ENCODE measurements around the gene RCC2.
"Not testable (repeated sequence)": the region's sequence is repeated elsewhere in the genome, so short reads cannot be mapped to it uniquely, and the experiment has no call there.

RCC2 gene

GRCh38 chr1:17439250-17440073 lies at the start of gene RCC2:
Gene RCC2, minus strand, starts transcription at chr1:17439677. Its CDS starts 1,163 bp downstream, at chr1:17438514.
- ATAC-seq (peak; percentile 67), DNase-seq (peak; percentile 75)
- Mint-ChIP-seq H3K4me3 (peak within 1 kb of the TSS; percentile 89 to 98), H3K9me3 (no peaks in the 10 kb centered on the region), H3K27ac (peak within 1 kb of the TSS; percentile 99 to 100), H3K4me1 (peaks cover 52% of the 10 kb centered on the region), H3K27me3 (peaks cover 9% of the 10 kb centered on the region)

- no peak for DNase-seq
- Mint-ChIP-seq H3K27me3 (peaks cover 19% of the 10 kb centered on the region), H3K4me3 (no peak overlapping the region), H3K9me3 (no peaks in the 10 kb centered on the region), H3K27ac (no peak overlapping the region), H3K4me1 (peaks cover 12% of the 10 kb centered on the region)
- ATAC-seq, result no peak
Observed at GRCh38 chr1:17486242-17486641, 46.8 kb upstream of the RCC2 start.

GRCh38 chr1:17485281-17485680 lies 45.8 kb upstream of the RCC2 start:
- H3K9me3 Mint-ChIP-seq, result no peaks in the 10 kb centered on the region
- H3K4me3 Mint-ChIP-seq, result no peak overlapping the region
- H3K27me3 Mint-ChIP-seq, result peaks cover 19% of the 10 kb centered on the region
- H3K27ac Mint-ChIP-seq, result no peak overlapping the region
- ATAC-seq (no peak), DNase-seq (no peak)
- peaks cover 12% of the 10 kb centered on the region for H3K4me1 Mint-ChIP-seq

- ATAC-seq, H3K9me3 Mint-ChIP-seq, H3K4me3 Mint-ChIP-seq: not testable (repeated sequence)
Observed at GRCh38 chr1:17481981-17482380, 42.5 kb upstream of the RCC2 start.

GRCh38 chr1:17480846-17481245 lies 41.4 kb upstream of the RCC2 start:
- Mint-ChIP-seq H3K27me3 (peaks cover 18% of the 10 kb centered on the region), H3K27ac (no peak overlapping the region), H3K9me3 (no peaks in the 10 kb centered on the region), H3K4me3 (no peak overlapping the region), H3K4me1 (peaks cover 5% of the 10 kb centered on the region)
- no peak for DNase-seq
- ATAC-seq, result no peak

More at GRCh38 chr1:17481981-17482380, 42.5 kb upstream of the RCC2 start:
- H3K27me3 Mint-ChIP-seq, result peaks cover 19% of the 10 kb centered on the region
- not testable (repeated sequence) for H3K27ac Mint-ChIP-seq, H3K4me1 Mint-ChIP-seq, DNase-seq

GRCh38 chr1:17475752-17476151 lies 36.3 kb upstream of the RCC2 start:
- no peaks in the 10 kb centered on the region for H3K4me1 Mint-ChIP-seq
- no peaks in the 10 kb centered on the region for H3K9me3 Mint-ChIP-seq
- no peak overlapping the region for H3K4me3 Mint-ChIP-seq
- ATAC-seq, result peak; percentile 58
- DNase-seq, result no peak
- H3K27me3 Mint-ChIP-seq, result no peaks in the 10 kb centered on the region
- H3K27ac Mint-ChIP-seq, result no peak overlapping the region

GRCh38 chr1:17474836-17475555 lies 35.5 kb upstream of the RCC2 start:
- DNase-seq, result not testable (repeated sequence)

GRCh38 chr1:17472814-17473213 lies 33.3 kb upstream of the RCC2 start:
- Mint-ChIP-seq H3K4me1 (no peaks in the 10 kb centered on the region), H3K9me3 (no peaks in the 10 kb centered on the region), H3K27ac (no peak overlapping the region), H3K4me3 (no peak overlapping the region), H3K27me3 (peaks cover 7% of the 10 kb centered on the region)
- ATAC-seq (no peak), DNase-seq (no peak)

More at GRCh38 chr1:17474836-17475555, 35.5 kb upstream of the RCC2 start:
- not testable (repeated sequence) for H3K9me3 Mint-ChIP-seq, H3K4me1 Mint-ChIP-seq, ATAC-seq, H3K4me3 Mint-ChIP-seq, H3K27me3 Mint-ChIP-seq
- peak overlapping the region in 1 of 2 donors; percentile 81 for H3K27ac Mint-ChIP-seq

- no peaks in the 10 kb centered on the region for H3K9me3 Mint-ChIP-seq
- DNase-seq (no peak), ATAC-seq (no peak)
- no peak overlapping the region for H3K27ac Mint-ChIP-seq
- no peak overlapping the region for H3K4me3 Mint-ChIP-seq
- H3K27me3 Mint-ChIP-seq, result peaks cover 7% of the 10 kb centered on the region
- H3K4me1 Mint-ChIP-seq, result no peaks in the 10 kb centered on the region
Observed at GRCh38 chr1:17471393-17471792, 31.9 kb upstream of the RCC2 start.

- Mint-ChIP-seq H3K27ac (peak overlapping the region in 1 of 2 donors; percentile 19), H3K4me1 (no peaks in the 10 kb centered on the region), H3K9me3 (no peaks in the 10 kb centered on the region), H3K4me3 (no peak overlapping the region), H3K27me3 (peaks cover 7% of the 10 kb centered on the region)
- ATAC-seq, result no peak
- no peak for DNase-seq
Observed at GRCh38 chr1:17470021-17470799, 30.7 kb upstream of the RCC2 start.

- not testable (repeated sequence) for H3K4me3 Mint-ChIP-seq, ATAC-seq, H3K4me1 Mint-ChIP-seq, H3K27ac Mint-ChIP-seq, H3K9me3 Mint-ChIP-seq, H3K27me3 Mint-ChIP-seq, DNase-seq
Observed at GRCh38 chr1:17468357-17469265, 29.1 kb upstream of the RCC2 start.

- H3K27ac Mint-ChIP-seq, result no peak overlapping the region
- peaks cover 7% of the 10 kb centered on the region for H3K27me3 Mint-ChIP-seq
- no peaks in the 10 kb centered on the region for H3K4me1 Mint-ChIP-seq
- ATAC-seq (no peak), DNase-seq (no peak)
- no peak overlapping the region for H3K4me3 Mint-ChIP-seq
- no peaks in the 10 kb centered on the region for H3K9me3 Mint-ChIP-seq
Observed at GRCh38 chr1:17466359-17466758, 26.9 kb upstream of the RCC2 start.

- DNase-seq (no peak), ATAC-seq (no peak)
- H3K27ac Mint-ChIP-seq, result peak overlapping the region in 1 of 2 donors; percentile 13
- peaks cover 7% of the 10 kb centered on the region for H3K27me3 Mint-ChIP-seq
- H3K4me1 Mint-ChIP-seq, result no peaks in the 10 kb centered on the region
- H3K9me3 Mint-ChIP-seq, result no peaks in the 10 kb centered on the region
- H3K4me3 Mint-ChIP-seq, result no peak overlapping the region
Observed at GRCh38 chr1:17465228-17465627, 25.8 kb upstream of the RCC2 start.

- no peak for ATAC-seq
- Mint-ChIP-seq H3K27ac (no peak overlapping the region), H3K9me3 (no peaks in the 10 kb centered on the region), H3K4me1 (no peaks in the 10 kb centered on the region), H3K27me3 (peaks cover 7% of the 10 kb centered on the region), H3K4me3 (no peak overlapping the region)
- no peak for DNase-seq
Observed at GRCh38 chr1:17463991-17464390, 24.5 kb upstream of the RCC2 start.

- DNase-seq (no peak), ATAC-seq (no peak)
- H3K27ac Mint-ChIP-seq, result no peak overlapping the region
- H3K4me3 Mint-ChIP-seq, result no peak overlapping the region
- H3K27me3 Mint-ChIP-seq, result no peaks in the 10 kb centered on the region
- no peaks in the 10 kb centered on the region for H3K9me3 Mint-ChIP-seq
- no peaks in the 10 kb centered on the region for H3K4me1 Mint-ChIP-seq
Observed at GRCh38 chr1:17462669-17463068, 23.2 kb upstream of the RCC2 start.

All from stimulated activated naive CD8-positive, alpha-beta T cell treated with anti-CD3 and anti-CD28 coated beads, Interleukin-15, amount 100 ng/mL, for 72 hours (primary cell).